GM19193 (cell line): ENCODE results near the gene MUC5AC.

ENCODE experiments used
- POLR2A ChIP-seq: IDR thresholded peaks from 4 replicates; pipeline ENCODE4 v1.6.1; 2011; ENCODE audit not compliant: insufficient read depth, insufficient read length; ENCODE audit errors: extremely low read depth

The MUC5AC gene

DNA sequence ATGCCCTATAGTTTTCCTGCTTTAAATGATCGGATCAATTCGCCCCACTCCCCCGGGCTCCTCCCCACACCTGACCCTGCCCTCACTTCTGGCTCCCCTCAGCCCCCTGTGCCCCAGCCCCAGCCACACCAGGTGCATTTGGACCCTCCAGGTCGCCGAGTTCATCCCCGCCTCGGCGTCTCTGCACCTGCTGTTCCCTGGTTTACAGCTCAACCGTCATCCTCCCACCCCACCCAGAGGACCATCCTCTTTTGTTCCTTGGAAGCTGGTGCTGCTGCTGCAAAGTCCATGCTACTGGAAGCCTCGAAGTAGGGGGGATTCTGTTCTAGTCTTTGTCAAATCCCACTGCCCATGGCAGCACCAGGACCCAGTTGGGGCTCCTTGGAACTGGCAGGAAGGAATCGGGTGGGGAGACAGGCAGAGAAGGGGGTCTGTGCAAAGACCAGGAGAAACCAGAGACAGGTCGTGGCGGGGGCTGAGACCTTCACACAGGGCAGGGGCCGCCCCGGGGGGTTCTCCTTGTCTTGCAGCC is 60.6 kb downstream of the MUC5AC start:
- no peak for TF ChIP-seq POLR2A

DNA sequence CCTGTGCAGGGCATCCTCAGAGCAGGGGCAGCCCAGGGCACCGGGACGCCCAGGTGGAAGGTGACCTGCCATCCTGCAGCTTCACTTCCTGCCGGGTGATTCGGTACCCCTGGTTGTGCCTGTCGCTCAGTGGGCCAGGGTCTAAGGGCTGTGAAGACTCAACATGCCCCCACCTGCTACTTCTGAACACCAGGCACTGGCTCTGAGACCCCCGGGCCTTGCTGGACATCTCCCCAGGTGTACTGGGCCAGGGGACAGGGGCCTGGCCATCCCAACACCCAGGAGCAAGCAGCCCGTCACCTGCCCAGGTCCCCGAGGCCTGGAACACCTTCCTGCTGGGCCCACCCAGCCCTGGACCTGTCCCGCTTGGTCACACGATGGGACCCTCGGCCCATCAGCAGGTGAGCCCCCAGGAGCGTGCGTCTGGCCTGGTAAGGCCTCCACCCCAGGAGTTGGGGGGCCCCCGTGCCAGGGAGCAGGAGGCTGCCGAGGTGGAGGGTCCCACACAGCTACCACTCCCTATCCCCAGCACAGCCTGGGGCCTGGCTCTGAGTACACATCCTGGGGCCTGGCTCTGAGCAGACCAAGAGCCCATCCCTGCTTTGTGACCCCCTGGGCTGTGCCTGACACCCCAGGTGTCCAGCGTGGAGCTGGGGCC is 61.2 kb downstream of the MUC5AC start:
- no peak for TF ChIP-seq POLR2A

DNA sequence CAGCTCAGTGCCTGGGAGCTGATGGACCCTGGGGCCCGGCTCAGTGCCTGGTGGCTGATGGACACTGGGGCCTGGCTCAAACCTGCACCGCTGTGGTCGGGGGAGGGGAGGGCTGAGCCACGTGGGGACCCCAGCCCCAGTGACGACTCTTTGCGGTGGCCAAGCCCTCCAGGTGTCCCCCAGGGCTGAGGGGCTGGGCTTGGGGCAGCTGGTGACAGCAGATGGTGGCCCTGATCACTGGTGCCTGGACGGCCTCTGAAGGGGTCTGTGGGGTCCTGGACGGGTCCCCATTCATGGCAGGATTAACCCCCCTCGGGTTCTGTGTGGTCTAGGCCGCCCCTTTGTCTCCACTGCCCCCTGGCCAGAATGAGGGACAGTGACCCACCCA is 61.7 kb downstream of the MUC5AC start:
- no peak for TF ChIP-seq POLR2A

DNA sequence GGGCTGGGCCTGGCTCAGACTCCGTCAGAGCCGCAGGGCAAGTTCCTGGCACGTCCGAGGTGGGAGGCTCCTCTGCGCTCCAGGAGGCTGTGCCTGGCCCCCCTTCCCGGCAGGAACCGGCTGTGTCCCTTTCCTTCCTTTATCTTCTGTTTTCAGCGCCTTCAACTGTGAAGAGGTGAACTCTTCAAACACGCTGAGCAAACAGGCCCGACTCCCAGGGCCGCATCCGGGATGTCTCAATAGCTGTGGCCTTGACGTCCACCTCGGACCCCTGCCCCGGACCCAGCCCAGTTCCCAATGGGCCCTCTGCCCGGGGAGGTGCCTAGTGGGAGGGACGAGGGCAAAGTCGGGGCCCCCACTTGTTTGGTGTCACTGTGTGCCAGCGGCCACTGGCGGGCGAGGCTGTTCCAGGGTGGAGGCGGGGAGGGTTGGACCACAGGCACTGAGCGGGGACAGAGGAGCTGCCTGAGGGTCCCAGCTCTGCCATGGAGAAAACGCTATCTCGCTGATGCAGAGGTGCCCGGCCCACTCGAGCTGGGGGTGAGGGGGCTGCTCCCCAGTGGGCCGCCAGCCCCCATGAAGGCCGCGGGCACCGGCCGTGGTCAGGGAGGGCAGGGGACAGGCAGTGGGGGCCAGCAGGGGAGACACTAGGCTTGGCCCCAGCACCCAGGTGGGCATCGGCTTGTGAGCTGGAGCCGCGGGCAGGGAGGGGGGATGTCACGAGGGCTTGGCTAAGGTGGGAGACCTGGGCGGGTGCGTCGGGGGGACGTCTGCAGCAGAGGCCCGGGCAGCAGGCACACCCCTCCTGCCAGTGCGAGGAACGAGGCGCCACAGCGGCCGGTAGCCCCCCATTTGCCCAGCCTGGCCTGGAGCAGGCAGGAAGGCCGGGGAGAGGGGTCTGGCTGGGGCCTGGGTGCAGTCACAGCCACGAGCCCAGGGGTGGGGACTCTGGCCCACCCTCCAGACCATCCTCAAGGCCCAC is 62.4 kb downstream of the MUC5AC start:
- no peak for TF ChIP-seq POLR2A

DNA sequence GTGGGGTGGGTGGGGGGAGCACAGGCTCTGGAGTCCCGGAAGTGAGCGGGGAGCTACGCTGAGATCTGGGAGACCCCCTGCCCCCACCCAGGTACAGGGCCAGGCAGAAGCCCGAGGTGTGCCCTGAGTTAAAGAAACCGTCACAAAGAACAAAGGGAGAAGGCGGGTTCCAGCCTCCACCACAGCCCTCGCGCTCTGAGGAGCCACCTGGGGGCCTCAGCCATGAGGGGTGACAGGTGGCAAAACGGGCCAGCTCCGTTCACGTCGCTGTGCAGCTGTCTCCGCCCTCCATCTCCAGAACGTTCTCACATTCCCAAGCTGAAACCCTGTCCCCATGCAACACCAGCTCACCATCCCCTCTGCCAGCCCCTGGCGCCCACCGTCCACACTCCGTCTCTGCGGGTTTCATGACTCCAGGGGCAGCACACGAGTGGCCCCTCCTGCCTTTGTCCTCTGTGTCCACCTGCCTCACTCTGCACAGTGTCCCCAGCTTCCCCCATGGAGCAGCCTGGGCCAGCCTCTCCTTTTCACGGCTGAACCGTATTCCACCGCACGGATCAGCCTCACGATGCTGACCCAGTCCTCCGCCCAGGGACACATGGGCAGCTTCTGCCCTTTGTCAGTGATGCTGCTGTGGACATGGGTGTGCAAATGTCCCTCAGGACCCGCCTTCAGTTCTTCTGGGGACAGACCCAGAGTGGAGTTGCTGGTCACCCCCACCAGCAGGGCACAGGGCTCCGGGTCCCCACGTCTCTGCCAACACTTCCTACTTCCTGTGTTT is 63.4 kb downstream of the MUC5AC start:
- TF ChIP-seq POLR2A, result no peak

DNA sequence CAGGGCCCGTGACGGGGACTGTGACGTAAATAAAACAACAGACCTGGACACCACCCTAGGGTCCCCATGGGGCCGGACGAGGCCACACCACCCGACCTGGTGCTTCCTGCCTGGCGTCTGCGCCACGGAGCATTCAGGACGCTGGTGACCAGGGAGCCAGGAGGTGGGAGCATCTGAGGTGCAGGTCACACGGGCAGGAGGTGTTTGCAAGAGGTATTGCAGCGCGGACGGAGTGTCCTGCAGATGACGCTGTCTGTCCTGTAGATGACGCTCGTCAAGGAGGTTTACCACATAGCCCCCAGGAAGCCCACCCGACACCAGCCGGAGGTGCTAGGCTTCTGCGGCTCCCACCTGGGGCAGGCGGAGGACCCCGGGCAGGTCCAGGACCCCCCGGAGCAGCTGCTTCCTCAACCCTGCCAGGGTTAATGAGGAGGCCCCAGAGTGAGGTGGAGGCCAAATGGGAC is 64.1 kb downstream of the MUC5AC start:
- TF ChIP-seq POLR2A, result no peak

DNA sequence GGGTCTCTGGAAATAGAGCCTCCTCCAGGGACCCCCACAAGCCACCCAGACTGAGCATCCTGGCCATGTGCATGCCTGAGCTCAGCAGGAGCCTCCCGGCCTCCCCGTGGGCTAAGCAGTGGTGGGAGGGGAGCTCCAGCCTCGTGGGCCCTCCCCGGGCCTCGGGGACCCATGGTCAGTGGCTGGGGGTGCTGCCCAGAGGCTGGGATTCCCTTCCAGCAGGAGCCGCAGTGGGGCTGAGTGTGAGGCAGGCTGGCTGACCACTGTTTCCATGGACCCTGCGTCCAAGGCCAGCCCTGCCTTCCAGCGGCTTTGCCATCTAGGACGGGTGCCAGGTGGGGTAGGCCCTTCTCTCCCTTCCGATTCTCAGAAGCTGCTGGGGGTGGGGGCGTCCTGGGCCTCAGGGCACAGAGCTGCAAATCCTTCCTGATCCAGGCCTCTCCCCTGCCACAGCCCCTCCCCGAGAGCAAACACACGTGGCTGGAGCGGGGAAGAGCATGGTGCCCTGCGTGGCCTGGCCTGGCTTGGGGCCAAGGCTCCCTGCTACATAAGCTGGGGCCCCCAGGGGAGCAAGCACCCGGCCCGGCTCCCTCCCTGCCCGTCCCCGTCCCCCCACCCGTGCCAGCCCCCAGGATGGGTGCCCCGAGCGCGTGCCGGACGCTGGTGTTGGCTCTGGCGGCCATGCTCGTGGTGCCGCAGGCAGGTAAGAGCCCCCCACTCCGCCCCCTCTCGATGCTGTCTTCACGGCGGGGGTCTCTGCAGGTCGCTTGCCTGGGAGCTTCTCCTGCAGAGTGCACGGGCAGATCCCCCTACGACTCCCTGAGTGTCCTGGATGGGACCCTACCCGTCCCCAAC is 65.0 kb downstream of the MUC5AC start, which contains the start of gene MUC5B:
Gene MUC5B (plus strand): TSS at position 576 of the 855 bp plus-strand sequence. CDS start 58 bp downstream, at position 634.
- no peak for TF ChIP-seq POLR2A

DNA sequence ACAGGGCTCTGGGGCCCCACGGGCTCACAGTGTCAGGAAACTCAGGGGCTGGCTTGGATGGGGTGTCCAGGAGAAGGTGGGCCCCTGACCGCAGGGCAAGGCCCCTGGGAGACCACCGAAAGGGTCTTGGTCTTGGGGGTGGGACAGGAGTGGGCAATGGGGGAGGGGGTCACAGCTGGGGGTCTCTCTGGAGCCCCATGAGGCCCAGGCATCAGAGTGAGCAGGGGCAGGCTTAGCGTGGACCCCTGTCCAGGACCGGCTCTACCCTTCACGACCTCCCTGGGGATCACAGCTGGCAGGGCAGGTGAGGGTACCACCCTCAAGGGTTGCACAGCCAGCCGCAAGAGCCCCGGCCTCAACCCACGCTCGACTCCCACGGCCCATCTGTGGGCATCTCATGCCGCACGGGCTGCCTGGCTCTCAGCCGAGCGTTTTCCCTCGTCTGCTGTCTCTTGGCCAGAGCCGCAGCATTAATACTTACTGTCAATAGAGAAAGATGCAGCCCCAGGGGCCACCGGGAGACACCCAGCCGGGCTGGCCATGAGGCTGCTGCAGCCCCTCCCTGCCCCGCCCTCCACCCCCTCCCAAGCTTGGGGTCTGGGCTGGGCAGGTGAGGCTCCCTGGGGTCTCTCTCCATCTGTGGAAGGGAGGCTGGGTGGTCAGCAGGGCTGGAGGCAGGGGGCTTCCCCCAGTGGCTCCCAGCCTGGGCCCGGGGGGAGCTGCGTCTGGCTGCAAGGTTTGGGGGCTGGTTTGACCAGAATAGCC is 65.8 kb downstream of the MUC5AC start:
- TF ChIP-seq POLR2A, result no peak

DNA sequence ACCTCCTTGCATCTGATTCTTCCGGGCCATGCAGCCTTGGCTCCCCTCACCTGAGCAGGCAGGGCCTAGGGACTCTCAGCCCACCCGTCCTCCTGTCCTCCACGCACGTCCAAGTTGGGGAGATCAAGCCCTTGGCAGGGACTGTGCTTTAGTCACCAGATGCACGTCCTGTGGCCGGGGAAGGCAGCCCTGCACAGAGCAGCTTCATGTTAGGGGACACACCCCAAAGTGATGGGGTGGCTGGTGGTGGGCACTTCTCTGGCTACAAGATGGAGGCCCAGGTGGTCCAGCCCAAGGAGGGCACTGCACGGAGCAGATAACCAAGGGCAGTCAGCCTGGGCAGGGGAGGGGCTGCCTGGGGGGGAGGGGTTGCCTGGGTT is 66.3 kb downstream of the MUC5AC start:
- TF ChIP-seq POLR2A, result no peak

DNA sequence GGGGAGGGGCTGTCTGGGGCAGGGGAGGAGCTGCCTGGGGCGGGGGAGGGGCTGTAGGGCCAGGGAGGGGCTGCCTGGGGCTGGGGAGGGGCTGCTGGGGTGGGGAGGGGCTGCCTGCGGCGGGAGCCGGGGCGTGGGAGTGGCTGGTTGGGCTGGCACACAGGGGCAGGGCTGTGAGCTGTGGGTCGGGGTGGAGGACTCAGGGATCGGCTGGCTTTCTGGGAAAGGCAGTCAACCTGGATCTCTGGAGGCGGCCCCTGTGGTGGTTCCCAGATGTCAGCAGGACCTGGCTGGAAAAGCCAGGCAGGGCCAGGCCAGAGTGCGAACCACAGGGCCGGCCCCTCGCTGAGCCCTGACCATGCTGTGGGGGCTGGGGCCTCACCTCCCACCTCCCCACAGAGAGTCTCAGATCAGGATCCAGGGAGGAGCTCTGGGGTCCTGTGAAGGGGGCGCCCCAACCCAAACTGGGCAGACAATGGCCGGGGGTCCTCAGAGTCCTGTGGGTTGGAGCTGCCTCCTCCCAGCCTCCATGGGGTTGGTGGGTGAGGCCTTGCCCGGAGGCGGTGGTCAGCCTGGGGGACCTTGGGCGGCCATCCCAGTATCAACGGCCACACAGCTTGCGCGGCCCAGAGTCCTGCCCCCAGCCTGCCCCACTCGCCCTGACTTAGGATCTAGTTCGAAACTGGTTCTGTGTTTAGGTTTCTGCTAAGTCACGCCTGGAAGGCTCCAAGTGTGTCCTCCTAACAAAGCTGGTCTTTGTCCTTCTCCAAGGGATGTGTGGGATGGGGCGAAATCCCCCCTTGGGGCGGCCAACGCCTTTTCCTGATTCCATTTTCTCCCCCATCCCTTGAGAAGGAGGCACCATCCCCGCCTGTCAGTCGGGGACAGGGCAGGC is 67.0 kb downstream of the MUC5AC start:
- TF ChIP-seq POLR2A, result no peak

DNA sequence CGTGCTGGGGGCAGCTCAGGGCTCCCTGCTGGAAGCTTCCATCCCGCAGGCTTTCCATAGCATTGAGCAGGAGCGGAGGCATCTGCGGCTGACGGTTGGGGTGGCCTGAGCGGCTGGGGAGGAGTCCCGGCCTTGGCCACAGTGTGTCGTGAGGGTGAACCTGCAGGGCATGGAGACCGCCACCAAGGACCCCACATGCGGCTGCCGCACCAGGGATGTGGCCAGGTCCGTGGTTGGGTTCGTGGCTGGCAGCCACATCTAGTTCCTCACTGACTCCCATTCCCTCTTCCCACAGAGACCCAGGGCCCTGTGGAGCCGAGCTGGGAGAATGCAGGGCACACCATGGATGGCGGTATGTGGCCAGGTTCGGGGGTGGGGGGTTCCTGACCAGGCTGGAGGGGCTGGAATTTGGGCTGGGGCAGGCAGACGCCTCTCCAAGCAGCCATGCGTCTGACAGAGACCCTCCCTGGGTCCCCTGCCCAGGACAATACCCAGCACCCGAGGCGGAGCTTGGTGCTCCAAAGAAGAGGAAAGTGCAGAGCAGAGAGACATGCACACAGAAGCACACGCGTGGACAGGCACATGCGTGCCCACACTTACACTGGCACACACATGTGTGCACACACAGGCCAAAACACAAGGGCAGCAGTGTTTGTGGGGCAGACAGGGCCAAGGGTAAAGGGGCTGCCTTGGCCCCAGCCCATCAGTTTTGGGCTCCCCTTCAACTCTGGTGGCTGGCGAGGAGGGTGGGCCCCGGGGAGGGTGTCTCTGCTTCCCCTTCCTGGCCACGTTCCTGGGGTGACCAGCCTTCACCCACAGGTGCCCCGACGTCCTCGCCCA is 67.9 kb downstream of the MUC5AC start:
- TF ChIP-seq POLR2A, result no peak
